Neuron (in vitro differentiated cells): ENCODE measurements around the gene TBX21.
A peak's percentile ranks its signal among the peaks of the same experiment; 100 is the strongest.

Source experiments
- H2AFZ ChIP-seq: one replicate; pipeline ENCODE4 v1.6.1; 2013; ENCODE audit warnings: low read depth, mild to moderate bottlenecking, inconsistent platforms, low read length, moderate library complexity
- H3K27me3 ChIP-seq: one replicate; pipeline ENCODE4 v1.6.1; 2013; ENCODE audit warnings: low read length; ENCODE audit not compliant: insufficient read depth
- H3K36me3 ChIP-seq: one replicate; pipeline ENCODE4 v1.6.1; 2013; ENCODE audit warnings: low read length; ENCODE audit not compliant: insufficient read depth
- H3K4me1 ChIP-seq: one replicate; pipeline ENCODE4 v1.6.1; 2013; ENCODE audit warnings: low read length; ENCODE audit not compliant: insufficient read depth
- H3K4me3 ChIP-seq: 2 replicates; pipeline ENCODE4 v1.5.1; 2013; ENCODE audit warnings: mild to moderate bottlenecking, low read length, moderate library complexity
- H3K9me3 ChIP-seq: one replicate; pipeline ENCODE4 v1.6.1; 2013; ENCODE audit warnings: low read length

Gene TBX21

DNA sequence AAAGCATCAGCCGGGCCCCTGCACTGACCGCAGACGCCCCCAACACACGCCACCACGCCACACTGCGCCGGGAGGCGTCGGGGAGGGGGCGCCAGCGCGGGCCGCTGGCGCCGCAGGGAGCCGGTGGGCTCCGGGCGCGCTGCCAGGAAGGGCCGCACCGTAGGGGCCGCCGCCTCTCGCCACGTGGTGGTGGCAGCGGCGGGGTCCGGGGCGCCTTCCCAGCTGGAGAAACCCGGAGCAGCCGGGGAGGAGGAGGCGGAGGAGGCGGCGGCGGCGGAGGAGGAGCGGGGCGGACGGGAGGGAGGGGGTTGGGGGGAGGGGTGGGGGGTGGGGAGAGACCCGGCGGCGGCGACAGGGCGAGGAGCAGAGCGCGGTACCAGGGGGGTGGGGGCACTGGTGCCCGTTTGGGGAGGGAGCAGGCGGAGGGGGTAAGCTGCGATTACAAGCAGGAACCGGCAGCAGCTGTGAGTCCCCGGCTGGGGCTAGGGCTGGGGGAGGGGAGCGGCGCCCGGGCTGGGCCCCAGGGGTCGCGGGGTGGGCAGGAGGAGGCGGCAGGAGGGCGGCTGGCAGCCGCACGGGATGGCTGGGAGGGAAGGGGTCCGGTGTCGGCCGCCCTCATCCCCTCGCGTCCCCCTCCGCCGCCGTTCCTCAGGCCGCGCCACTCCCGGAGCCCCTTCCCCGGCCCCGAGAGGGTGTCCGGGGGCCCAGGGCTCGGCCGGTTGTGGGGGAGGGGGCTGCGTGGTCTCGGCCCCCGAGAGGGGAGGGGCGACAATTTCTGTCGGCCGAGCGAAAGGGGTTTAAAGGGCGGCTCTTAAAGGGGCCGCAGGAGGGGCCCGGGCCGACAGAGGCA, 39.1 kb upstream of the TBX21 start, which contains the start of gene TBKBP1:
TSS of gene TBKBP1 (plus strand) at position 431 of the 850 bp plus-strand sequence. CDS start 1,952 bp downstream, outside the sequence.
- peaks cover 27% of the 10 kb centered on the region for H3K4me1 ChIP-seq
- H3K27me3 ChIP-seq: no peaks in the 10 kb centered on the region

DNA sequence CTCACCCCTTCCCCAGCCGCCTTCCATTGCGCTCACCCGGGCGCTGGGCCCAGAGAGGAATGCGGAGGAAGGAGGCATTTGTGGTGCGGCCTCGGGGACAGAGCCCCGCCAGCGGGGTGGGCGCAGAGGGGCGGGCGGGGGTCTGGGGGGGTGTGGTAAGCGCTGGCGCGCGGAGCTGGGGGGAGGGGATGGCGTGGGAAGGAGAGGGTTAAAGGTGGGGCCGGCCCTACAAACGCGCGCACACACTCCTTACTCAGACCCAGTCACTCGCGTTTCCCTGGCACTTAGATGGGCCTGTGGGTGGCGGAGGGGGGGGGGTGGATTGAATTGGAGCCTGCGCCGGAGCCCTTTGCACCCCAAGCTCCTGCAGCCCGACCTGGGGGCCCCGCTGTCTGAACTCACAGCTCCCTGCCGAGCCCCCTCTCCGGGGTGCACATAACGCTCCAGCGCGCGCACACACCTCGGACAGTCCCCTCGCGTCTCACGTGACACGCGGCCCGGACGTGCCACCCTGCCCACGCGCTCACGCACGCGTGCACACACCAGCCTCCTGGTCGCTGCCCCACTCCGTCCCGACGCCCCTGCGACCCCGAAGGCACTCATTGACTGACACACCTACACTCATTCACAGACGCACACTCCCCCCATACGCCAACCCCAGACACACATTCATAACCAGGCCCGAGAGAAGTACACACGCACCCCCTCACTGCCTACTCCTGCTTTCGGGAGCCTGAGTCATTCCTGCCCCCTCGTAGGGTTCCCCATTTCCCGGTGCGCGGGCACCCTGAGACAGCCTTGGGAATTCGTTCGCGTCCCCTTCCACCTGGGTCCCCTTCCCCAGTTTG, 38.2 kb upstream of the TBX21 start:
- H3K4me1 ChIP-seq: peaks cover 27% of the 10 kb centered on the region
- peaks cover 5% of the 10 kb centered on the region for H3K36me3 ChIP-seq
- peak overlapping the region; percentile 8 for H2AFZ ChIP-seq
- no peaks in the 10 kb centered on the region for H3K27me3 ChIP-seq
- H3K4me3 ChIP-seq: peak overlapping the region; percentile 55
- H3K9me3 ChIP-seq: no peaks in the 10 kb centered on the region

More for the DNA sequence above, 39.1 kb upstream of the TBX21 start, which contains the start of gene TBKBP1:
- Histone ChIP-seq H3K9me3 (no peaks in the 10 kb centered on the region), H3K4me3 (peak within 1 kb of the TSS; percentile 55), H3K36me3 (peaks cover 3% of the 10 kb centered on the region), H2AFZ (peak within 1 kb of the TSS; percentile 79)

DNA sequence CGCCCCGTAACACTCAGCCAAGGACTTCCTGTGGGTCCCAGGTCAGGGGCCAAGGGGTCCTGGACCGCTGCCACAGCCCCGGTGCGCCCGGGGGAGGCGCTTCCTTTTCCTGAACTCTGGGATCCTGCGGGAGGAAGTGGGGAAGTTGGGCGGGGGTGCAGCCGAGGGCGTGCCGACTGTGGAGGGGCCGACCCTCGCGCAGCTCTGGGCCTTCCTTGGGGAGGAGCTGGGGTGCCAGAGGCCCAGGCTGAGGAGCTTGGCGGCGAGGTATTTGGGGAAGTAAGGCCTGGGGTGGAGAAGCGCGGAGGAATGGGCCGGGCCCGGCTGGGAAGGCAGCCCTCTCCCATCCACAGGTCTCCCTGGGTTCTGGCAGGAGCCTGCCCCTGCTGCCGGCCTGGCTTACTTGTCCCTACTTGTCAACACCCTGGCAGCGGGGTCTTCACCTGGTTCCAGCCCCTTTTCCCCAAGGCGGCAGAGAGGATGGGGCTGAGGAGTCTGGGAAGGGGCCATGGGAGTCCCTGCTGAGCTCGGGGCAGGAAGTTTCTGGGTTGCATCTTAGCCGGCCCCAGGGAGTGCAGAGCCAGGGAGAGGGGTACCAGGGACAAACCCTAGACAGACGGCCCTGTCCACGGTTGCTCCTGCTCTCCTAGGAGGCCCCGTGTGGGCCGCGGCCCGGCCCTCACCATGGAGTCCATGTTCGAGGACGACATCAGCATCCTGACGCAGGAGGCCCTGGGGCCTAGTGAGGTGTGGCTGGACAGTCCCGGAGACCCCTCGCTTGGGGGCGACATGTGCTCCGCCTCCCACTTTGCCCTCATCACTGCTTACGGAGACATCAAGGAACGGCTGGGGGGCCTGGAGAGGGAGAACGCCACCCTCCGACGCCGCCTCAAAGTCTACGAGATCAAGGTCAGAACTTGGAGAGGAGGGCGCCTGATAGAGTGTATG, 37.3 kb upstream of the TBX21 start:
- peak overlapping the region; percentile 55 for H3K4me3 ChIP-seq
- peaks cover 9% of the 10 kb centered on the region for H3K36me3 ChIP-seq
- H2AFZ ChIP-seq: no peak overlapping the region
- H3K27me3 ChIP-seq: no peaks in the 10 kb centered on the region
- peaks cover 27% of the 10 kb centered on the region for H3K4me1 ChIP-seq
- H3K9me3 ChIP-seq: no peaks in the 10 kb centered on the region

DNA sequence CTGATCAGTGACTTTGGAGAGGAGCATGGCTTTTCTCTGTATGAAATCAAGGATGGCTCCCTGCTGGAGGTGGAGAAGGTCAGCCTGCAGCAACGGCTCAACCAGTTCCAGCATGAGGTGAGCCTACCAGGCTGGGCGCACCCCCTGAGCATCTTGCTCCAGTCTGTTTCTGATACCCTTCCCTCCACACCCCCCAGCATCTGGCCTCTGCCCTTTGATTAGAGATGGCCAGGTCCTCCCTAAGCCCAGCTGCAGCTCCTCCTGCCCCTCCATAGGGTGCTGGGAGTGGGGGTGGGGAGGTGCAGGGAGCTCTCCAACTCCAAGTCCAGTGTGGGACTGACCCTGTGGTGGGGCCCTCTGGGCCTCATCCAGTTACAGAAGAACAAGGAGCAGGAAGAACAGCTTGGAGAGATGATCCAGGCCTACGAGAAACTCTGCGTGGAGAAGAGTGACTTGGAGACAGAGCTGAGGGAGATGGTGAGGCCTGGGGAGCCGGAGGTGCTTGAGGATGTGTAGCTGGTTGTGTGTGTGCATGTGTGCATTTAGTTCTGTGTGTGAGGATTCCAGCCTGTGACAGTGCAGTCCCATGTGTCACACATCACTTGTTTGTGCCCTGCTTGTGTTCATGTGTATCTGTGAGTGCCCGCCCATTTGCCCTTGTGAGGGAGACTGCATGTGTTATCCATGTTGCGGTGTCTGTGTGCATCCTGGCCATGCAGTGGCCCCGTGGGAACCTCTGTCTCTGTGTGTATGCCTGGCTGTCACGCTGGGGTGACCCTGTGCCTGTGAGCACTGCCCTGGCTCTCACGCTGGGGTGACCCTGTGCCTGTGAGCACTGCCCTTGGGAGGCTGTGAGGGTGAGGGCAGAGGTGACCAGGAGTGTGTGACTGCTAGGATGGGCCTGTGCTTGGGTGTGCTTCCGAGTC, 36.1 kb upstream of the TBX21 start:
- peaks cover 27% of the 10 kb centered on the region for H3K4me1 ChIP-seq
- no peaks in the 10 kb centered on the region for H3K9me3 ChIP-seq
- H3K4me3 ChIP-seq: no peak overlapping the region
- H3K36me3 ChIP-seq: peaks cover 13% of the 10 kb centered on the region
- H3K27me3 ChIP-seq: no peaks in the 10 kb centered on the region
- no peak overlapping the region for H2AFZ ChIP-seq

DNA sequence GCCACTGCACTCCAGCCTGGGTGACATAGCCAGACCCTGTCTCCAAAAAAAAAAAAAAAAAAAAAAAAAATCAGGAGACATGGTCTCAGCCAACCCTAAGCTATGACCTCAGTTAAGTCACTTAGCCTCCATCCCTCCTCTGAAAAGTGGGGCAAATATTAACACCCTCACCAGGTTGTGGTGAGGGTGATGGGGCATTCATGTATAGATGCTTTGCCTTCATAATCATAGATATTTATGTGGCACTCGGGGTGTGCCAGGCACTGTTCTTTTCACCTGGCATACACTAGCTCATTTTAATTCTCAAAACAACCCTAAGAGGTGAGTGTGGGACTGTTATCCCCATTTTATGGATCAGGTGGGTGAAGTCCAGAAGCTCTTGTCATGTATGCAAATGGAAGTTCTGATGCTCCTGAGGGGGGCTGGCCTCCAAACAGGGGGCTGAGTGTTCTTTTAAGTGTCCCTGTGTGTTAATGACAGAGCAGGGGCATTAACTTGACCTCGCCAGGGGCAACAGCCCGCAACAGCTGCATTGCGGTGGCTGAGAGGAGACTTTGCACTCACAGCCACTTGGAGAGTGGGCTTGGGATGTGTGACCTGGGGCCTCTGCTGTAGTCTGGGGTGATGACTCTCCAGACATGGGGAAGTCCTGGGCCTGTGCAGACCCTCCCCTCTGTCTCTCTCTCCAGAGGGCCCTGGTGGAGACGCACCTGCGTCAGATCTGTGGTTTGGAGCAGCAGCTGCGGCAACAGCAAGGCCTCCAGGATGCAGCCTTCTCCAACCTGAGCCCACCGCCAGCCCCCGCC, 34.9 kb upstream of the TBX21 start:
- Histone ChIP-seq H3K9me3 (no peaks in the 10 kb centered on the region), H3K4me3 (no peak overlapping the region), H3K27me3 (no peaks in the 10 kb centered on the region), H3K4me1 (peaks cover 17% of the 10 kb centered on the region), H2AFZ (no peak overlapping the region), H3K36me3 (peaks cover 13% of the 10 kb centered on the region)

DNA sequence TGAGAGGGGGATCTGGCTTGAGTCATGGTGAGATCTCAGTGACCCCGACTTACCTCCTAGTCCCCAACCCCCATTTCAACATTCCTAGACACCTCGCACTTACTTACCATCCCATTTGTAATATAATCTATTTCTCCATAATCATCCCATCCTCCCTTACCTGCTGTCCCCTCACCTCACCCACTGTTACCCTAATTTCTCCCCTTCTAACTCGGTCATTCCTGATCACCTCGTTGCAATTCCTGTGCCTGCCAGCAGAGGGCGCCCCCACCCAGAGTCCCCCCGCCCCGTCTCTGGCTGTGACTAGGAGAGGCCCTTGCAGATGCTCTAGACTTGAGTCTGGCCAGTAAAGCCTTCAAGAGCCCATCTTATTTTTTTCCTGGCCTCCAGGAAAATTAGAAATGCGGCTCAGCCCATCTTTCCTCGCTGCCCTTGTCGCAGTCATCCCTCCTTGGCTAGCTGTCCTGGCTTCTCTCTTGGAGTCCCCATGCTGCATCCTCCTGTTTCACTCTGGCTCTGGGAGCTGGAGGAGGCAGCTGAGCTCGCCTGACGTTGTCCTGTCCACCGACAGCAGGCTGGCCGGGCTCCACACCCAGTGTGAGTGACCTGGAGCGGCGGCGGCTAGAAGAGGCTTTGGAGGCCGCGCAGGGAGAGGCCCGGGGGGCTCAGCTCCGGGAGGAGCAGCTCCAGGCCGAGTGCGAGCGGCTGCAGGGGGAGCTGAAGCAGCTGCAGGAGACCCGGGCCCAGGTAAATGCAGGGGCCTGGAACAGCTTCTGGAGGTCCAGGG, 34.1 kb upstream of the TBX21 start:
- no peak overlapping the region for H3K4me3 ChIP-seq
- H2AFZ ChIP-seq: no peak overlapping the region
- H3K4me1 ChIP-seq: peaks cover 12% of the 10 kb centered on the region
- H3K36me3 ChIP-seq: peaks cover 13% of the 10 kb centered on the region
- H3K9me3 ChIP-seq: no peaks in the 10 kb centered on the region
- no peaks in the 10 kb centered on the region for H3K27me3 ChIP-seq

DNA sequence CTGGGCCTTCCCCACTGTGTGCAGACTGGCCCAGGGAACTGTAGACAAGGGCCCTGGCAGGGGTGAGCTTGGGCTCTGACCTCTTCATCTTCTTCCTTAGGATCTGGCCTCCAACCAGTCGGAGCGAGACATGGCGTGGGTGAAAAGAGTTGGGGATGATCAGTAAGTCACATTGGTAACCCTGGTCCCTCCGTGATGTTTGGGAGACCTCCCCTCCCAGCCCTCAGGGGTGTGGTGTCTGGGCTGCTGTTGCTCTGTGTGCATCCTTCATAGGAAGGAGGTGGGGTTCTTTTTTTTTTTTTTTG, 33.5 kb upstream of the TBX21 start:
- H3K4me1 ChIP-seq: peaks cover 12% of the 10 kb centered on the region
- H3K27me3 ChIP-seq: no peaks in the 10 kb centered on the region
- no peaks in the 10 kb centered on the region for H3K9me3 ChIP-seq
- peaks cover 13% of the 10 kb centered on the region for H3K36me3 ChIP-seq
- no peak overlapping the region for H2AFZ ChIP-seq
- no peak overlapping the region for H3K4me3 ChIP-seq

DNA sequence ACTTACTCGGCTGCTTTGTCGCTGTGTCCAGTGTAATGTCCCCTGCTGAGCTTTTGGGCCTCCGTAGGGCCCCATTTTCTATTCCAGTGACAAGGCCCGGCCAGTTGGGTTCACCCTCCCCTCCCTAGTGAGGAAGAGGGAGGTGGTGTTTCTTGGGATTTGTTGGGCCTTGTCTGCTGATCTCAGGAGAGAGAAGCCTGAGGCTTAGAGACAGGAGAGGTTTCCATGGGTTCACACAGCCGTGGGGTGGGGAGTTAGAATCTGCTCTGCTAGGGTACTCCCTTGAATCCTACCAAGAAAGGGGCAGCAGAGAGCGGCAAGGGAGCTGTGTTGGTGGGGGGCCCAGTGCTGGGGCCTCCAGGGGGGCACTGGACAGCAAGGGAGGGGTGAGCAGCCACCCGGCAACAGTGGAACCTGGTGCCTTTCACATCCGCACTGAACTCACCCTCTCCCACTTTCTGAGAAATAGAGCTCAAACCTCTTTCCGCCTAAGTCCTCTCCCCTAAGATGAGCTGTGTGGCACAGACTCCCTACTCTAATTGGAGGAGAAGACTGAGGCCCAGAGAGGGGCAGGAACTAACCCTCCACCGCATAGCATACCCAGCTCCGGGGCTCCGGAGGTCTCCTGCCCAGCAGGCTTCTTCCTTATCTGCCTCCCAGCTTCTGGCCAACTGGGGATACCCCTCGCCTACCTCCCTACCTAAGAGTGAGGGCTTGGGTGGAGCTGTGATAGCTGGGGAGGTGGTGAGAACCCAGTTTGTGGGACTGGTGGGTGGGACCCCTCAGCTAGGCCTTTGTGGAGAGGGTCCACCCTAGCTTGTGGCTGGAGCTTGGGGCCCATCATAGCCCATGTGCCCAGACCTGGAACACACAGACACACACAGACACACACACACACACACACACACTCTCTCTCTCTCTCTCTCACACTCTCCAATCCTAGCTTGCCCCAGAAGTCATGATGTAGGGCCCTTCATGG, 32.3 kb upstream of the TBX21 start:
- Histone ChIP-seq H3K4me3 (no peak overlapping the region), H3K9me3 (no peaks in the 10 kb centered on the region), H3K36me3 (peaks cover 13% of the 10 kb centered on the region), H2AFZ (no peak overlapping the region), H3K4me1 (peaks cover 2% of the 10 kb centered on the region), H3K27me3 (no peaks in the 10 kb centered on the region)

DNA sequence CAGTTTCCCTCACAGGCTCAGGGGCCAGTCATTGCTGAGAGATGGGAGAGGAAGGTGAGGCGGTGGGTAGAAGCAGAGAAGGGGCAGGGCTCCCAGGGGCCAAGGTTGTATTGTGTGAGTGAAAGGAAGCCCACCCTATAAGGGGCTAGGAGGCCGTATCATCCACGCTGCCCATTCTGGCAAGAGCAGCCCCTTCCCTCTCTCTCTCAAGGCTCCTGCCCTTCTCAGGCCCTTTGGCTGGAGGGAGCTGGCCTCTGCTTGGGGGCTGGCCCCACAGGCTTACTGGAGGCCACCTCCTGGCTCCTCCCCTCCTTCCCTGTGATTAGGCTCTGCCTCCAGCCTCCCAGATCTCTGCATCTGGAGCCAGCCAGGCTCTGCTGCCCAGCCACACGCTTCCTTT, 31.4 kb upstream of the TBX21 start:
- H2AFZ ChIP-seq: no peak overlapping the region

DNA sequence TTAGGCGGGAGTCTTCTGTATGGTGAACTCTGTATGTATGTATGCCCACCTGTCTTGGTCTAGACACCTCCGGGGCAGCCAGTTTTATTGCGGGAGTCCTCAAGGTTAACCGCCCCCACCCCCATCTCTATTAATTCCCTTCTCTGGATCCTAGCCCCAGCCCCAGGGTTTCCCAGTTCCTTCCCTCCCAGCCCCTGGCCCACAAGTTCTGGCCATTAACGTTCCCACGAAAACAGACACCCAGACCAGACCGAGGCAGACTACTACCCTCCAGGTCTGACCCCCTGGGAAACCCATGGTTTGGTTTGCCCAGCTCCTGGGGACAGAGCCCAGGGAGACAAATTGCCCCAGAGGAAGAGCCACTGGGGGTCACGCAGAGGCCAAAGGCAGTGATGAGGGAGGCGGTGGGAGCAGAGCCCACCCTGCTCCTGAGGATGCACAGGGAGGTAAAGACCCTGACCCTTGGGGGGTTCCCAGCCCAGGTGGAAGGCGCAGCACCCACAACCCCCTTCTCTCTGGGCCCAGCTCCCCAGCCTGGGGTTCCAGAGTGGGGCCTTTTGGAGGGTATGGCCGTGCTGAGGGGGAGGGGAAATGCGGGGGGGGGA, 30.5 kb upstream of the TBX21 start:
- Histone ChIP-seq H2AFZ (no peak overlapping the region), H3K4me3 (no peak overlapping the region), H3K36me3 (peaks cover 10% of the 10 kb centered on the region), H3K9me3 (no peaks in the 10 kb centered on the region), H3K27me3 (no peaks in the 10 kb centered on the region), H3K4me1 (no peaks in the 10 kb centered on the region)

More for the DNA sequence above, 31.4 kb upstream of the TBX21 start:
- Histone ChIP-seq H3K27me3 (no peaks in the 10 kb centered on the region), H3K36me3 (peaks cover 12% of the 10 kb centered on the region), H3K4me3 (no peak overlapping the region), H3K9me3 (no peaks in the 10 kb centered on the region), H3K4me1 (no peaks in the 10 kb centered on the region)
